ENCODE data around the gene NCAM1. TPM values are rescaled to one million over a fixed set of nuclear protein-coding genes. Genes with fewer than 3 reads are reported as not detected.

NCAM1 gene
- total RNA-seq, 1 experiment from 2014 or later: 0.22 TPM

DNA sequence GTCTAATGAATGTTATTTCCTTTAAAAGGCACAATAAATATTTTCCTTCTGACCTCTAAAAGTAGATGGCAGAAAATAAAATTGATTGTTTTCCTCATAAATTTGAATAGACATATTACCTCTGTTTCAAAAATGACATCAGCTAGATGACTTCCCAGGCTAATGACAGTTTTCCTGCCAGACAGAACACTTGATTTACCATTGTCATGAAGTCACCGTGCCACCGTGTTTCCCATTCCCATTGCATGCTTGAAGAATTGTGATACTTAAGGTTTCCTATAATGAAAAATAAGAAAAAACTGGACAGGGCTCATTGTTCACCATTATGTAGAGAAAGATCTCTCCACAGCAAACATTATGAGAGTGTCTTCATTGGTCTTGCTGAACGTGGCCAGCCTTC, 151.1 kb downstream of the NCAM1 start:
- no TSS peak for BruUV-seq (replicated peaks)
- POLR2A ChIA-PET: no interaction called here

More for the DNA sequence above, 151.1 kb downstream of the NCAM1 start:
- CTCF ChIA-PET: interaction anchor here (2.7 kb wide), 1 partner anchor 524 kb away, joined by 36 read pairs; no protein-coding TSS in a partner anchor
- Histone ChIP-seq H3K27me3 (ENCODE audit: insufficient read depth, low read length) (peaks cover 45% of the 10 kb centered on the region; the same call in 1 of the 2 replicates), H3K4me3 (replicated peaks in 1 of 2; ENCODE audit: low read depth in 1 of 2, low read length in 2 of 2) (no peak overlapping the region), H3K36me3 (ENCODE audit: control insufficient read depth in 1 of 2, insufficient read depth in 2 of 2, low read length in 2 of 2) (no peaks in the 10 kb centered on the region), H4K20me1 (ENCODE audit: insufficient read depth) (no peaks in the 10 kb centered on the region), H3K9me3 (ENCODE audit: control insufficient read depth in 1 of 2, insufficient read depth in 1 of 2, low read depth in 1 of 2, low read length in 2 of 2) (no peaks in the 10 kb centered on the region), H3K27ac (ENCODE audit: low read depth, low read length) (no peak overlapping the region), H3K4me1 (ENCODE audit: control insufficient read depth in 1 of 2, insufficient read depth in 2 of 2, low read length in 2 of 2) (no peaks in the 10 kb centered on the region), H3K79me2 (ENCODE audit: insufficient read depth, low read length) (no peaks in the 10 kb centered on the region), H3K4me2 (ENCODE audit: low read length) (no peak overlapping the region), H2AFZ (ENCODE audit: low read depth, low read length, poor library complexity, severe bottlenecking) (no peak overlapping the region), H3K9ac (ENCODE audit: low read length) (no peak overlapping the region), H3K9me2 (ENCODE audit: insufficient read depth) (no peaks in the 10 kb centered on the region)
- DNase-seq (ENCODE audit: low read depth, low spot score) (no peak), ATAC-seq (no peak)
- intact Hi-C loops (cut with micrococcal nuclease): loop anchor here (5.0 to 10.0 kb wide), 2 partner anchors 818 to 895 kb away; no protein-coding TSS in a partner anchor
- RAD21 ChIA-PET (ENCODE audit: low non-redundant PET in 1 of 2, low total read pairs in 2 of 2, uncharacterized antibody in 2 of 2, unreplicated experiment in 2 of 2): no interaction called here
- TF ChIP-seq, protein P1, sequence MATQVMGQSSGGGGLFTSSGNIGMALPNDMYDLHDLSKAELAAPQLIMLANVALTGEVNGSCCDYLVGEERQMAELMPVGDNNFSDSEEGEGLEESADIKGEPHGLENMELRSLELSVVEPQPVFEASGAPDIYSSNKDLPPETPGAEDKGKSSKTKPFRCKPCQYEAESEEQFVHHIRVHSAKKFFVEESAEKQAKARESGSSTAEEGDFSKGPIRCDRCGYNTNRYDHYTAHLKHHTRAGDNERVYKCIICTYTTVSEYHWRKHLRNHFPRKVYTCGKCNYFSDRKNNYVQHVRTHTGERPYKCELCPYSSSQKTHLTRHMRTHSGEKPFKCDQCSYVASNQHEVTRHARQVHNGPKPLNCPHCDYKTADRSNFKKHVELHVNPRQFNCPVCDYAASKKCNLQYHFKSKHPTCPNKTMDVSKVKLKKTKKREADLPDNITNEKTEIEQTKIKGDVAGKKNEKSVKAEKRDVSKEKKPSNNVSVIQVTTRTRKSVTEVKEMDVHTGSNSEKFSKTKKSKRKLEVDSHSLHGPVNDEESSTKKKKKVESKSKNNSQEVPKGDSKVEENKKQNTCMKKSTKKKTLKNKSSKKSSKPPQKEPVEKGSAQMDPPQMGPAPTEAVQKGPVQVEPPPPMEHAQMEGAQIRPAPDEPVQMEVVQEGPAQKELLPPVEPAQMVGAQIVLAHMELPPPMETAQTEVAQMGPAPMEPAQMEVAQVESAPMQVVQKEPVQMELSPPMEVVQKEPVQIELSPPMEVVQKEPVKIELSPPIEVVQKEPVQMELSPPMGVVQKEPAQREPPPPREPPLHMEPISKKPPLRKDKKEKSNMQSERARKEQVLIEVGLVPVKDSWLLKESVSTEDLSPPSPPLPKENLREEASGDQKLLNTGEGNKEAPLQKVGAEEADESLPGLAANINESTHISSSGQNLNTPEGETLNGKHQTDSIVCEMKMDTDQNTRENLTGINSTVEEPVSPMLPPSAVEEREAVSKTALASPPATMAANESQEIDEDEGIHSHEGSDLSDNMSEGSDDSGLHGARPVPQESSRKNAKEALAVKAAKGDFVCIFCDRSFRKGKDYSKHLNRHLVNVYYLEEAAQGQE (IDR thresholded peaks at IDR 0.05; ENCODE audit: low read depth): no peak
- TF ChIP-seq ZNF274 (IDR thresholded peaks at IDR 0.05; ENCODE audit: low read depth, low read length): no peak
- TF ChIP-seq CBX3 (IDR thresholded peaks at IDR 0.05; ENCODE audit: low read depth): no peak
- TF ChIP-seq FOSL1 (IDR thresholded peaks at IDR 0.05; ENCODE audit: low read depth): no peak
- no peak for TF ChIP-seq JUND (IDR thresholded peaks at IDR 0.05)
- no peak for TF ChIP-seq ELF1 (IDR thresholded peaks at IDR 0.05; ENCODE audit: borderline replicate concordance, low read depth)
- TF ChIP-seq EZH2 (IDR thresholded peaks at IDR 0.05): no peak
- no peak for TF ChIP-seq EGR1 (IDR thresholded peaks at IDR 0.05; ENCODE audit: low read depth)
- TF ChIP-seq, protein P2, sequence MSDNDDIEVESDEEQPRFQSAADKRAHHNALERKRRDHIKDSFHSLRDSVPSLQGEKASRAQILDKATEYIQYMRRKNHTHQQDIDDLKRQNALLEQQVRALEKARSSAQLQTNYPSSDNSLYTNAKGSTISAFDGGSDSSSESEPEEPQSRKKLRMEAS (IDR thresholded peaks at IDR 0.05): no peak
- TF ChIP-seq RAD21 (IDR thresholded peaks at IDR 0.05; ENCODE audit: low read depth): no peak
- TF ChIP-seq, protein P3, sequence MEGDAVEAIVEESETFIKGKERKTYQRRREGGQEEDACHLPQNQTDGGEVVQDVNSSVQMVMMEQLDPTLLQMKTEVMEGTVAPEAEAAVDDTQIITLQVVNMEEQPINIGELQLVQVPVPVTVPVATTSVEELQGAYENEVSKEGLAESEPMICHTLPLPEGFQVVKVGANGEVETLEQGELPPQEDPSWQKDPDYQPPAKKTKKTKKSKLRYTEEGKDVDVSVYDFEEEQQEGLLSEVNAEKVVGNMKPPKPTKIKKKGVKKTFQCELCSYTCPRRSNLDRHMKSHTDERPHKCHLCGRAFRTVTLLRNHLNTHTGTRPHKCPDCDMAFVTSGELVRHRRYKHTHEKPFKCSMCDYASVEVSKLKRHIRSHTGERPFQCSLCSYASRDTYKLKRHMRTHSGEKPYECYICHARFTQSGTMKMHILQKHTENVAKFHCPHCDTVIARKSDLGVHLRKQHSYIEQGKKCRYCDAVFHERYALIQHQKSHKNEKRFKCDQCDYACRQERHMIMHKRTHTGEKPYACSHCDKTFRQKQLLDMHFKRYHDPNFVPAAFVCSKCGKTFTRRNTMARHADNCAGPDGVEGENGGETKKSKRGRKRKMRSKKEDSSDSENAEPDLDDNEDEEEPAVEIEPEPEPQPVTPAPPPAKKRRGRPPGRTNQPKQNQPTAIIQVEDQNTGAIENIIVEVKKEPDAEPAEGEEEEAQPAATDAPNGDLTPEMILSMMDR (IDR thresholded peaks at IDR 0.05 in 2 of 3, conservative IDR thresholded peaks at IDR 0.05 in 1 of 3; ENCODE audit: borderline replicate concordance in 1 of 3, insufficient read depth in 1 of 3, low read depth in 2 of 3, low read length in 2 of 3): no peak
- no peak for TF ChIP-seq EZH2phosphoT487 (IDR thresholded peaks at IDR 0.05; ENCODE audit: borderline replicate concordance)
- no peak for TF ChIP-seq SRF (IDR thresholded peaks at IDR 0.05; ENCODE audit: low read depth)
- TF ChIP-seq ZFX (IDR thresholded peaks at IDR 0.05): no peak
